ENCODE results near the gene FAM9B. TPM values are rescaled to one million over a fixed set of nuclear protein-coding genes. Genes with fewer than 3 reads are reported as not detected.
"Not testable (repeated sequence)": the region's sequence is repeated elsewhere in the genome, so short reads cannot be mapped to it uniquely, and the experiment has no call there.

The FAM9B gene
- total RNA-seq, 1 experiment from 2014 or later, result not detected

GRCh38 chrX:9023293-9023692, 10.6 kb downstream of the FAM9B start:
- no peak overlapping the region for H2AFZ ChIP-seq
- H3K4me2 ChIP-seq, result no peak overlapping the region
- TF ChIP-seq, protein P1, sequence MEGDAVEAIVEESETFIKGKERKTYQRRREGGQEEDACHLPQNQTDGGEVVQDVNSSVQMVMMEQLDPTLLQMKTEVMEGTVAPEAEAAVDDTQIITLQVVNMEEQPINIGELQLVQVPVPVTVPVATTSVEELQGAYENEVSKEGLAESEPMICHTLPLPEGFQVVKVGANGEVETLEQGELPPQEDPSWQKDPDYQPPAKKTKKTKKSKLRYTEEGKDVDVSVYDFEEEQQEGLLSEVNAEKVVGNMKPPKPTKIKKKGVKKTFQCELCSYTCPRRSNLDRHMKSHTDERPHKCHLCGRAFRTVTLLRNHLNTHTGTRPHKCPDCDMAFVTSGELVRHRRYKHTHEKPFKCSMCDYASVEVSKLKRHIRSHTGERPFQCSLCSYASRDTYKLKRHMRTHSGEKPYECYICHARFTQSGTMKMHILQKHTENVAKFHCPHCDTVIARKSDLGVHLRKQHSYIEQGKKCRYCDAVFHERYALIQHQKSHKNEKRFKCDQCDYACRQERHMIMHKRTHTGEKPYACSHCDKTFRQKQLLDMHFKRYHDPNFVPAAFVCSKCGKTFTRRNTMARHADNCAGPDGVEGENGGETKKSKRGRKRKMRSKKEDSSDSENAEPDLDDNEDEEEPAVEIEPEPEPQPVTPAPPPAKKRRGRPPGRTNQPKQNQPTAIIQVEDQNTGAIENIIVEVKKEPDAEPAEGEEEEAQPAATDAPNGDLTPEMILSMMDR (conservative IDR thresholded peaks at IDR 0.05), result no peak
- TF ChIP-seq EZH2 (IDR thresholded peaks at IDR 0.05; ENCODE audit: low read depth), result no peak
- intact Hi-C loops (cut with micrococcal nuclease; ENCODE audit: unreplicated experiment), result no loop called here
- H3K4me3 ChIP-seq, result no peak overlapping the region
- H3K27me3 ChIP-seq (ENCODE audit: insufficient read depth, low read depth), result no peaks in the 10 kb centered on the region
- H4K20me1 ChIP-seq (ENCODE audit: insufficient read depth), result no peaks in the 10 kb centered on the region
- no peaks in the 10 kb centered on the region for H3F3A ChIP-seq (ENCODE audit: insufficient read depth, low read depth)
- H3K9me2 ChIP-seq (ENCODE audit: insufficient read depth), result no peaks in the 10 kb centered on the region
- no TSS peak for BruUV-seq (replicated peaks)
- H3K9me3 ChIP-seq (ENCODE audit: insufficient read depth, low read depth), result no peaks in the 10 kb centered on the region
- no peaks in the 10 kb centered on the region for H3K4me1 ChIP-seq (replicated peaks; ENCODE audit: insufficient read depth)
- H3K36me3 ChIP-seq (ENCODE audit: low read depth), result no peaks in the 10 kb centered on the region
- ChIA-PET CTCF (no interaction called here), POLR2A (ENCODE audit: unreplicated experiment) (no interaction called here)
- DNase-seq, result no peak
- no peak overlapping the region for H3K27ac ChIP-seq
- no peaks in the 10 kb centered on the region for H3K79me2 ChIP-seq (ENCODE audit: low read depth)

DNA sequence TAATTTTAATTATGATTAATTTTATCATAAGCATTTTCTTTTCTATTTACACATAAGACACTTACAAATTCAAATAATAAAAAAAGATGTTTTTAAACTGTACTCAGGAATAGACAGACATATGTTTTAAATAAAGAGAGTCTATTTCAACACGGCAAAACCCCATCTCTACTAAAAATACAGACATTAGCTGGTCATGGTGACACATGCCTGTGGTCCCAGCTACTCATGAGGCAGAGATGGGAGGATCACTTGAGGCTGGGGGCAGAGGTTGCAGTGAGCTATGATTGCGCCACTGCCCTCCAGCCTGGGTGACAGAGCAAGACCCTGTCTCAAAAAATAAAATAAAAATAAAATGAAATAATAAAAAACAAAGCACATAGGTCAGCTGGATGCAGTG, 14.8 kb downstream of the FAM9B start:
- H4K20me1 ChIP-seq (ENCODE audit: insufficient read depth), result no peaks in the 10 kb centered on the region
- H3K4me2 ChIP-seq, result no peak overlapping the region
- TF ChIP-seq EZH2 (IDR thresholded peaks at IDR 0.05; ENCODE audit: low read depth), result no peak
- TF ChIP-seq, protein P1 (conservative IDR thresholded peaks at IDR 0.05), result no peak
- no peaks in the 10 kb centered on the region for H3F3A ChIP-seq (ENCODE audit: insufficient read depth, low read depth)
- intact Hi-C loops (cut with micrococcal nuclease; ENCODE audit: unreplicated experiment), result no loop called here
- POLR2A ChIA-PET (ENCODE audit: unreplicated experiment), result no interaction called here
- no peaks in the 10 kb centered on the region for H3K4me1 ChIP-seq (replicated peaks; ENCODE audit: insufficient read depth)
- H3K27me3 ChIP-seq (ENCODE audit: insufficient read depth, low read depth), result no peaks in the 10 kb centered on the region
- H3K9me3 ChIP-seq (ENCODE audit: insufficient read depth, low read depth), result no peaks in the 10 kb centered on the region
- no peak for DNase-seq
- CTCF ChIA-PET, result no interaction called here
- H3K79me2 ChIP-seq (ENCODE audit: low read depth), result no peaks in the 10 kb centered on the region
- no peak overlapping the region for H3K4me3 ChIP-seq
- H3K36me3 ChIP-seq (ENCODE audit: low read depth), result no peaks in the 10 kb centered on the region
- H3K27ac ChIP-seq, result no peak overlapping the region
- BruUV-seq (replicated peaks), result no TSS peak
- no peak overlapping the region for H2AFZ ChIP-seq
- no peaks in the 10 kb centered on the region for H3K9me2 ChIP-seq (ENCODE audit: insufficient read depth)

GRCh38 chrX:9018332-9018731, 15.6 kb downstream of the FAM9B start:
- H3F3A ChIP-seq (ENCODE audit: insufficient read depth, low read depth); H3K4me2 ChIP-seq; H3K9me2 ChIP-seq (ENCODE audit: insufficient read depth); CTCF ChIA-PET; H3K27me3 ChIP-seq (ENCODE audit: insufficient read depth, low read depth); H3K36me3 ChIP-seq (ENCODE audit: low read depth); POLR2A ChIA-PET (ENCODE audit: unreplicated experiment); H3K27ac ChIP-seq; H4K20me1 ChIP-seq (ENCODE audit: insufficient read depth); DNase-seq; intact Hi-C loops (cut with micrococcal nuclease; ENCODE audit: unreplicated experiment); H3K79me2 ChIP-seq (ENCODE audit: low read depth); H3K4me3 ChIP-seq; H3K4me1 ChIP-seq (replicated peaks; ENCODE audit: insufficient read depth); BruUV-seq (replicated peaks); H3K9me3 ChIP-seq (ENCODE audit: insufficient read depth, low read depth); H2AFZ ChIP-seq: not testable (repeated sequence)

GRCh38 chrX:9003041-9003440, 30.9 kb downstream of the FAM9B start:
- H2AFZ ChIP-seq, result no peak overlapping the region
- H4K20me1 ChIP-seq (ENCODE audit: insufficient read depth), result no peaks in the 10 kb centered on the region
- H3K9me2 ChIP-seq (ENCODE audit: insufficient read depth), result no peaks in the 10 kb centered on the region
- TF ChIP-seq, protein P1 (conservative IDR thresholded peaks at IDR 0.05), result no peak
- no peak for TF ChIP-seq EZH2 (IDR thresholded peaks at IDR 0.05; ENCODE audit: low read depth)
- no peaks in the 10 kb centered on the region for H3K79me2 ChIP-seq (ENCODE audit: low read depth)
- H3K4me2 ChIP-seq, result no peak overlapping the region
- no peaks in the 10 kb centered on the region for H3K36me3 ChIP-seq (ENCODE audit: low read depth)
- ChIA-PET CTCF (no interaction called here), POLR2A (ENCODE audit: unreplicated experiment) (no interaction called here)
- H3K27me3 ChIP-seq (ENCODE audit: insufficient read depth, low read depth), result no peaks in the 10 kb centered on the region
- intact Hi-C loops (cut with micrococcal nuclease; ENCODE audit: unreplicated experiment), result no loop called here
- no peak overlapping the region for H3K27ac ChIP-seq
- no peaks in the 10 kb centered on the region for H3F3A ChIP-seq (ENCODE audit: insufficient read depth, low read depth)
- no TSS peak for BruUV-seq (replicated peaks)
- DNase-seq, result no peak
- H3K9me3 ChIP-seq (ENCODE audit: insufficient read depth, low read depth), result no peaks in the 10 kb centered on the region
- H3K4me1 ChIP-seq (replicated peaks; ENCODE audit: insufficient read depth), result no peaks in the 10 kb centered on the region
- H3K4me3 ChIP-seq, result no peak overlapping the region

Measured in PC-9 (cell line).